Measurements from ENCODE around the gene NDUFAF3. TPM values are rescaled to one million over a fixed set of nuclear protein-coding genes. Genes with fewer than 3 reads are reported as not detected.

The NDUFAF3 gene
- total RNA-seq, 1 donor from 2014 or later: 60.4 TPM

DNA sequence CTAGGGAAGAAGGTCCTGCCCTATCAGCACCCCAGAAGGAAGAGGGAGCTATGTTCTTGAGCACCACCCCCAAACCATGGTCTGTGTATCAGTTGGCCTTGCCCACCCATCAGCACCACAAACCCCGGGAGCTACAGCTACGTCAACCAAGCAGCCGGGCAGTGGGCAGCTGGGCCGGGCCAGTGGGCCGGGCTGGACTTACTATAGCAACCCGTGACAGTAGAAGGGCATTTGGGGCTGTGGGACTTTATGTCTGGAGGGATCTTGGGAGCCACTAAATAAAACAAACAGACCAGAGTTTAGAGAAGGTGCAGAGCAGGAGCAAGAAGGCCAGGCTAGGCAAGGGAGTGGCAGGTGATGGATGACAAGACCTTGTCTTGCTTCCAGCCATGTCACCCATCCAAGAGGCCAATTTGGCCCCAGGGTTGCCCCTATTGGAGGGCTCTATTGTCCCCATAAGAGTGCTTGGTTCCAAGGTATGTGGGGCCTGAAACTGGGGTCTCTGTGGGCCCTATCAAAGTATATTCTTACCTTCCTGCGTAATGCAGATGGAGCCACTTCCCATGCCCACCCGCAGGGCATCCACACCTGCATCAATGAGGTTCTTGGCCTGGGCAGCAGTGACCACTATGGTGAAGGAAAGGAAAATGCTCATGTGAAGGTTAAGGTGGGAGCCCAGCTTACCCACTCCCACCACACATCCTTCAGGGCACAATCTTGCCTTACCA lies 4.0 kb downstream of the NDUFAF3 start:
- Mint-ChIP-seq H3K36me3 (ENCODE audit: low read depth) (peaks cover 21% of the 10 kb centered on the region), H3K9me3 (ENCODE audit: low read depth) (no peaks in the 10 kb centered on the region), H3K27me3 (ENCODE audit: low read depth) (no peaks in the 10 kb centered on the region), H3K27ac (ENCODE audit: unreplicated experiment) (peak overlapping the region; percentile 71), H3K4me1 (ENCODE audit: low read depth) (peaks cover 60% of the 10 kb centered on the region), H3K4me3 (ENCODE audit: unreplicated experiment) (no peak overlapping the region)
- TF ChIP-seq, protein P1, sequence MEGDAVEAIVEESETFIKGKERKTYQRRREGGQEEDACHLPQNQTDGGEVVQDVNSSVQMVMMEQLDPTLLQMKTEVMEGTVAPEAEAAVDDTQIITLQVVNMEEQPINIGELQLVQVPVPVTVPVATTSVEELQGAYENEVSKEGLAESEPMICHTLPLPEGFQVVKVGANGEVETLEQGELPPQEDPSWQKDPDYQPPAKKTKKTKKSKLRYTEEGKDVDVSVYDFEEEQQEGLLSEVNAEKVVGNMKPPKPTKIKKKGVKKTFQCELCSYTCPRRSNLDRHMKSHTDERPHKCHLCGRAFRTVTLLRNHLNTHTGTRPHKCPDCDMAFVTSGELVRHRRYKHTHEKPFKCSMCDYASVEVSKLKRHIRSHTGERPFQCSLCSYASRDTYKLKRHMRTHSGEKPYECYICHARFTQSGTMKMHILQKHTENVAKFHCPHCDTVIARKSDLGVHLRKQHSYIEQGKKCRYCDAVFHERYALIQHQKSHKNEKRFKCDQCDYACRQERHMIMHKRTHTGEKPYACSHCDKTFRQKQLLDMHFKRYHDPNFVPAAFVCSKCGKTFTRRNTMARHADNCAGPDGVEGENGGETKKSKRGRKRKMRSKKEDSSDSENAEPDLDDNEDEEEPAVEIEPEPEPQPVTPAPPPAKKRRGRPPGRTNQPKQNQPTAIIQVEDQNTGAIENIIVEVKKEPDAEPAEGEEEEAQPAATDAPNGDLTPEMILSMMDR (IDR thresholded peaks at IDR 0.05): no peak
- DNase-seq (ENCODE audit: low spot score): peak; percentile 79

DNA sequence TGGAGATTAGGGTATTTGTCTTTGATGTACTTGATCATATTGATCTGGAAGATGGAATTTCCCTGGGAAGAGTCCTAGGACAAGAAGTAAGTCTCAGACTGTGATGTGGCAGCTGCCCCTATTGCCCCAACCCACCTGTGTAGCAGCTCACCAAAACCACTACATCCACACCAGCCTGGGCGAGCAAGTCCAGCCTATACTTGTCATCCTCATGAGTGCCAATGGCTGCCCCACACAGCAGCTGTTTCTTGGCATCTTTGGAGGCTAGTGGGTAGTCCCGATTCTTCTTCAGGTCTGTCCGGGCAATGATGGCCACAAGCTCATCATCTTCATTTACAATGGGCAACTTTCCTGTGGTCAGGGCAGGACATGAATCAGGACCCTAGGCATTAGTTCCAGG lies 4.6 kb downstream of the NDUFAF3 start:
- TF ChIP-seq, protein P1 (IDR thresholded peaks at IDR 0.05): no peak
- H3K4me3 Mint-ChIP-seq (ENCODE audit: unreplicated experiment): no peak overlapping the region
- peak overlapping the region; percentile 80 for H3K27ac Mint-ChIP-seq (ENCODE audit: unreplicated experiment)
- H3K27me3 Mint-ChIP-seq (ENCODE audit: low read depth): no peaks in the 10 kb centered on the region
- peaks cover 58% of the 10 kb centered on the region for H3K4me1 Mint-ChIP-seq (ENCODE audit: low read depth)
- H3K9me3 Mint-ChIP-seq (ENCODE audit: low read depth): no peaks in the 10 kb centered on the region
- peak; percentile 63 for DNase-seq (ENCODE audit: low spot score)
- H3K36me3 Mint-ChIP-seq (ENCODE audit: low read depth): peaks cover 24% of the 10 kb centered on the region

DNA sequence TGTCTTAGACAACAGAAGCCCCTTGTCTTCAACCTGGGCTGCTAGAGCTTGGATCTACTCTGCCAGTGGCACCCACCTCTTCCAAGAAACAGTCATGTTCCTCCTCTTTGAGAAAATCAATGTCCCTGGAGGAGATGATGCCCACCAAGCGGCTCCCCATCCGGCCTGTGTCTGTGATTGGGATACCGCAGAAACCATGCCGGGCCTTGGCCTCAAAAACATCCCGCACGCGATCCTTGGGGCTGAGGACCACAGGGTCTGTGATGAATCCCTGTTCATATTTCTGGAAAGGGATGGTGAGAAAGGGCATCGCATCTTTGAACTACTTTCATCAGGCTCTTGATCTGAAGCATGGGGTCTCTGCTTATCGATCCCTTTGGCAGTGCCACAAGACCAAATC lies 5.7 kb downstream of the NDUFAF3 start:
- Mint-ChIP-seq H3K9me3 (ENCODE audit: low read depth) (no peaks in the 10 kb centered on the region), H3K27ac (ENCODE audit: unreplicated experiment) (peak overlapping the region; percentile 80), H3K4me3 (ENCODE audit: unreplicated experiment) (no peak overlapping the region), H3K36me3 (ENCODE audit: low read depth) (peaks cover 30% of the 10 kb centered on the region), H3K4me1 (ENCODE audit: low read depth) (peaks cover 55% of the 10 kb centered on the region), H3K27me3 (ENCODE audit: low read depth) (no peaks in the 10 kb centered on the region)
- TF ChIP-seq, protein P1 (IDR thresholded peaks at IDR 0.05): no peak
- peak; percentile 59 for DNase-seq (ENCODE audit: low spot score)

DNA sequence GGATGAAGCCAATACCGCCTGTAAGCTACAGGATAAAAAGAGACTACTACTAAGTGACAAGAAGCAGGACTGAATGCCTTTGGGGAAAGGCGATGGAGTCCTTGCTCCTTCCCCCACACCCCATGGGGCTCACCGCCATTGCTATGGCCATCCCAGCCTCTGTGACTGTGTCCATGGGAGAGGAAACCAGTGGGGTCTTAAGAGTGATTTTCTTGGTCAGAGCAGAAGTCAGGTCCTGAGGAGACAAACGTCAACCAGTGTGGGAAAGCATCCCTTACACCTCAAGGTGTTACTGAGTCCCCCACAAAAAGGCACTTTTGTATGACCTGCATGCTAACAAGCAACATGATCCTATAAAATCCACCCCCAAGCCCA lies 6.4 kb downstream of the NDUFAF3 start:
- DNase-seq (ENCODE audit: low spot score): peak; percentile 19
- Mint-ChIP-seq H3K9me3 (ENCODE audit: low read depth) (no peaks in the 10 kb centered on the region), H3K27me3 (ENCODE audit: low read depth) (no peaks in the 10 kb centered on the region), H3K4me1 (ENCODE audit: low read depth) (peaks cover 55% of the 10 kb centered on the region), H3K36me3 (ENCODE audit: low read depth) (peaks cover 33% of the 10 kb centered on the region), H3K4me3 (ENCODE audit: unreplicated experiment) (peak overlapping the region; percentile 94), H3K27ac (ENCODE audit: unreplicated experiment) (peak overlapping the region; percentile 99)
- TF ChIP-seq, protein P1 (IDR thresholded peaks at IDR 0.05): no peak

DNA sequence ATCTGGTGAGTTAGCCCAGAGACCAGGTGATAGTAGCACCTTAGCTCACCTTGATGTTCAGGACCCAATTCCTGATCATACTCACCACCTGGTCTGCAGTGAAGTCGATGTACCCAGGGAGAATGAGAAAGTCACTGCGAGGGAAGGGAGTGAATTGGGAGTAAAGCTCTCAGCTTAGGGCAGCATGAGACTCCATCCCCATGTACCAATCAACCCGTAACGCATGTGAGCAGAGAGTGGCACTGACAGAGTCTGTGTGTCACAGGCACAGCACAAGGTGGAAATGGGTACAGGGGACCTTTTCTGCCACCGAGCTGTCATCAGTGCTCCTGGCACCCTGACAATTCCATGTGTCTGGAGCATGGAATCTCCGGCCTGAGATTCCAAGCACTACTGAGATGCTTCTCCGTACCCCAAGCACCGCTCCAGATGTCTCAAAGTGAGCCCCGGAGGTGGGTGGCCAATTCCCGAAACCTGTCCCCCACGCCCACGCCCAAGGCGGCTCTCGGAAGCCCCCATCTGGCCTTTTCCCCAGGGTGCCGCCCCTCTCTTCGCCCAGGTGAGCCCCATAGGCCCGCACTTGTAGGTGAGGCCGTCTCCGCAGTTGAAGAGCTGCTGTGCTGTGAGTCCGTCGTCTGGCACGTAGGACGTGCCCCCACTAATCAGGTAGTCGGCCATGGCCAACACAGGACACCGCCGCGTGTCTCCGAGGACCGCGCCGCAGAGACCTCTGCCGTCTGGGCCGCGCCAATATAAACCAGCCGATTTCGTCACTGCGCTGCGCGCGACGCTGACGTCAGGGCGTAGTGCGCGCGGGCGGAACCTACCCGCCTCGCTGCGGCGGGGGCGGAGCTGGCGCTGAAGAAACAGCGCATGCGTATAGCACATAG lies 7.0 kb downstream of the NDUFAF3 start, which contains the start of gene IMPDH2:
Gene IMPDH2 (minus strand): TSS at position 726 of the 890 bp plus-strand sequence. CDS start 48 bp downstream, at position 678.
- Mint-ChIP-seq H3K4me1 (ENCODE audit: low read depth) (peaks cover 50% of the 10 kb centered on the region), H3K9me3 (ENCODE audit: low read depth) (no peaks in the 10 kb centered on the region), H3K36me3 (ENCODE audit: low read depth) (peaks cover 33% of the 10 kb centered on the region)

More for the DNA sequence above, 7.0 kb downstream of the NDUFAF3 start, which contains the start of gene IMPDH2:
- H3K4me3 Mint-ChIP-seq (ENCODE audit: unreplicated experiment): peak within 1 kb of the TSS; percentile 94
- H3K27ac Mint-ChIP-seq (ENCODE audit: unreplicated experiment): peak within 1 kb of the TSS; percentile 99
- TF ChIP-seq, protein P1 (IDR thresholded peaks at IDR 0.05): peak; percentile 53
- H3K27me3 Mint-ChIP-seq (ENCODE audit: low read depth): no peaks in the 10 kb centered on the region
- peak; percentile 97 for DNase-seq (ENCODE audit: low spot score)

Data from chondrocyte (in vitro differentiated cells).